ENCODE results near the gene IL5.

DNA sequence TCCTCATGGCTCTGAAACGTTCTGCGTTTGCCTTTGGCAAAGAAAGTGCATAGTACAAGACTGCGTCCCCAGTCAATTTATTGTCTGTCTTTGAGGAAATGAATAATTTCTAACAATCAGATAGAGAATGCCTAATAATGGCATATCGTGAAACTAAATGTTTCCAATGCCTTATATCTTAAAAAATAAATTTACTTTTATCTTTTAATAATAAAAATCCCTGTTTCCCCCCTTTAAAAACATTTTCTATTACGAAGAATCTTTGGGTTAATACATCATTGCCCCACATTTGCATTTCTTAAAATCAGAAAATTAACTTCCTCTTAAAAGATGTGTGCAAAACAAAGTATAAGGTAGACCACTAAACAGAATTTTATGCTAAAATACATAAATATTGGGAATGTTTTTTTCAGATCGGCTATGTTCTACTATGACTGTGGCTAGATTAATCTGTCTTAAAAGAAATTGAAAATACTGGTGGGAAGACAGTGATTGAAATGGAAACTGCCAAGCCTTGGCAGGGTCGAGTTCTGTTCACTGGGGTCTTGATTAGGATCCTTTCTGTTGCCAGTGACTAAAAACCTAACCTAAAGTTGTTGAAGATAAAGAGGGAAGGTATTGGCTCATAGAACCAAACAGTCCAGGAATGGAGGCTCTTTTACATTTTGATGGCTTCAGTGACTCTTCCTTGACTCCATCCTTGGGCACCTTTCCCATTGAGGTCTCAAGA lies at the start of gene IL5:
- TF ChIP-seq, protein P1, sequence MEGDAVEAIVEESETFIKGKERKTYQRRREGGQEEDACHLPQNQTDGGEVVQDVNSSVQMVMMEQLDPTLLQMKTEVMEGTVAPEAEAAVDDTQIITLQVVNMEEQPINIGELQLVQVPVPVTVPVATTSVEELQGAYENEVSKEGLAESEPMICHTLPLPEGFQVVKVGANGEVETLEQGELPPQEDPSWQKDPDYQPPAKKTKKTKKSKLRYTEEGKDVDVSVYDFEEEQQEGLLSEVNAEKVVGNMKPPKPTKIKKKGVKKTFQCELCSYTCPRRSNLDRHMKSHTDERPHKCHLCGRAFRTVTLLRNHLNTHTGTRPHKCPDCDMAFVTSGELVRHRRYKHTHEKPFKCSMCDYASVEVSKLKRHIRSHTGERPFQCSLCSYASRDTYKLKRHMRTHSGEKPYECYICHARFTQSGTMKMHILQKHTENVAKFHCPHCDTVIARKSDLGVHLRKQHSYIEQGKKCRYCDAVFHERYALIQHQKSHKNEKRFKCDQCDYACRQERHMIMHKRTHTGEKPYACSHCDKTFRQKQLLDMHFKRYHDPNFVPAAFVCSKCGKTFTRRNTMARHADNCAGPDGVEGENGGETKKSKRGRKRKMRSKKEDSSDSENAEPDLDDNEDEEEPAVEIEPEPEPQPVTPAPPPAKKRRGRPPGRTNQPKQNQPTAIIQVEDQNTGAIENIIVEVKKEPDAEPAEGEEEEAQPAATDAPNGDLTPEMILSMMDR (IDR thresholded peaks at IDR 0.05), result no peak
- no peak for TF ChIP-seq POLR2A (IDR thresholded peaks at IDR 0.05)
